GM23248 (cell line): ENCODE results near the gene CASQ2. TPM values are rescaled to one million over a fixed set of nuclear protein-coding genes. Genes with fewer than 3 reads are reported as not detected.

Experiments used
- DNase-seq: peaks from one replicate; pipeline ENCODE4 v3.0.0-alpha.2; 2015
- H2AFZ ChIP-seq: fragments of 200-600 bp; sonication (generic); 2 replicates; pipeline ENCODE4 v1.6.1; 2016; ENCODE audit warnings: antibody characterized with exemption
- H3F3A ChIP-seq: fragments of 200-600 bp; sonication (generic); 2 replicates; pipeline ENCODE4 v1.6.1; 2016; ENCODE audit warnings: mild to moderate bottlenecking, antibody characterized with exemption, mixed run types; ENCODE audit not compliant: insufficient read depth
- H3K27ac ChIP-seq: fragments of 200-600 bp; sonication (generic); 2 replicates; pipeline ENCODE4 v1.5.1; 2016; ENCODE audit warnings: mild to moderate bottlenecking
- H3K27me3 ChIP-seq: fragments of 200-600 bp; sonication (generic); replicated peaks from 2 replicates; pipeline ENCODE4 v1.6.1; 2016; ENCODE audit warnings: mild to moderate bottlenecking; ENCODE audit not compliant: insufficient read depth
- H3K36me3 ChIP-seq: fragments of 200-600 bp; sonication (generic); 2 replicates; pipeline ENCODE4 v1.6.1; 2016; ENCODE audit warnings: low read depth, mild to moderate bottlenecking
- H3K4me1 ChIP-seq: fragments of 200-600 bp; sonication (generic); 2 replicates; pipeline ENCODE4 v1.6.1; 2016; ENCODE audit warnings: mild to moderate bottlenecking; ENCODE audit not compliant: insufficient read depth
- H3K4me2 ChIP-seq: fragments of 200-600 bp; sonication (generic); one replicate; pipeline ENCODE4 v1.6.1; 2016; ENCODE audit warnings: mild to moderate bottlenecking; ENCODE audit not compliant: unreplicated experiment
- H3K4me3 ChIP-seq: fragments of 200-600 bp; sonication (generic); 2 replicates; pipeline ENCODE4 v1.5.1; 2016; ENCODE audit warnings: mild to moderate bottlenecking
- H3K79me2 ChIP-seq: fragments of 200-600 bp; sonication (generic); 2 replicates; pipeline ENCODE4 v1.6.1; 2016; ENCODE audit warnings: mild to moderate bottlenecking; ENCODE audit not compliant: insufficient read depth
- H3K9ac ChIP-seq: fragments of 200-600 bp; sonication (generic); 2 replicates; pipeline ENCODE4 v1.6.1; 2016; ENCODE audit warnings: mild to moderate bottlenecking
- H3K9me2 ChIP-seq: fragments of 200-600 bp; sonication (generic); 2 replicates; pipeline ENCODE4 v1.6.1; 2016; ENCODE audit warnings: mixed run types, mild to moderate bottlenecking, moderate library complexity; ENCODE audit not compliant: insufficient read depth
- H3K9me3 ChIP-seq: fragments of 200-600 bp; sonication (generic); one replicate; pipeline ENCODE4 v1.6.1; 2017; ENCODE audit warnings: low read depth
- H4K20me1 ChIP-seq: fragments of 200-600 bp; sonication (generic); 2 replicates; pipeline ENCODE4 v1.6.0; 2016; ENCODE audit not compliant: insufficient read depth
- EZH2 ChIP-seq: fragments of 200-600 bp; sonication (generic); IDR thresholded peaks from 2 replicates; pipeline ENCODE4 v1.6.1; 2018; ENCODE audit warnings: antibody characterized with exemption, mild to moderate bottlenecking; ENCODE audit not compliant: insufficient read depth, poor library complexity, severe bottlenecking
- EZH2phosphoT487 ChIP-seq: fragments of 200-600 bp; sonication (generic); IDR thresholded peaks from 2 replicates; pipeline ENCODE4 v1.6.1; 2018; ENCODE audit warnings: antibody characterized with exemption, moderate library complexity, mild to moderate bottlenecking, low read depth; ENCODE audit not compliant: insufficient read depth
- WGBS, 2 experiments: methylation state at CpG; one replicate each; pipeline ENCODE4 v1.1.6; 2015 to 2017; ENCODE audit warnings: low lambda C conversion rate in 2 of 2, low coverage in 1 of 2; ENCODE audit errors: missing lambda C conversion rate in 2 of 2; 5-methylcytosine and 5-hydroxymethylcytosine counted together
- in situ Hi-C: fragments of 300-500 bp; cut with MboI; formaldehyde crosslinking; loops from 2 replicates; pipeline ENCODE4 v1.15.0; 2020
- polyA plus RNA-seq: library from polyadenylated mRNA; unstranded; fragments of >200 nt; fragmentation: Nextera tagmentation; extraction: Ambion mirVana; gene quantifications from 2 replicates; pipeline ENCODE4 v1.2.1, GENCODE V29; 2016
- total RNA-seq: library from RNA; depleted of rRNA; stranded (reverse); fragments of >200 nt; shearing (Covaris generic); gene quantifications from 2 replicates; pipeline ENCODE4 v1.2.3, GENCODE V29; 2014

Gene CASQ2
- total and polyA plus RNA-seq, 2 experiments from 2014 or later = not detected

DNA sequence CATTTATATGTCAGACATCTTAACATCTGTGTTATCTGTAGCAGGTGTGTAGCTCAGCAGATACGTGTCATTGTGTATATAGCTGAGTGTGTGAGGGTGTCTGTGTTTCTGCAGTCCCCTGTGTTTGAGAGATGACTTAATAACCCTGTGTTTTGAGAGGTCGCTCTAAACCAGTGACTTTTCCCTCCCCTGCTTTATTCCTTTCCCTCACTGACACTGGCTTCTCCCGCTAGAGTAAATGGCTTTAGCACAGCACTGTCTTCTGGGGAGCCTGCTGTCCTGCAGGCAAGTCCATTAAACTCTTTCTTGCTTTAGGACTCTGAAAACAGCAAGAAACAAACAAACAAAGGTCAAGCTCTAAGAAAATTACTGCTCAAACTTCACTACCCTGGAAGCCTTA, 73.7 kb downstream of the CASQ2 start:
- 99 to 100% methylated on average over 3 of the region's 3 CpGs for WGBS, 2 experiments
- no peaks in the 10 kb centered on the region for H3K27me3 ChIP-seq

GRCh38 chr1:115692224-115692623, 76.3 kb downstream of the CASQ2 start:
- Histone ChIP-seq H3K9me2 (no peaks in the 10 kb centered on the region), H3K9ac (no peak overlapping the region), H3K27ac (no peak overlapping the region), H3K4me1 (no peaks in the 10 kb centered on the region), H4K20me1 (no peaks in the 10 kb centered on the region), H3K36me3 (peaks cover 9% of the 10 kb centered on the region; the same call in 1 of the 2 replicates), H3K4me2 (no peak overlapping the region), H2AFZ (no peak overlapping the region), H3K9me3 (no peaks in the 10 kb centered on the region), H3K4me3 (no peak overlapping the region), H3K79me2 (no peaks in the 10 kb centered on the region), H3K27me3 (no peaks in the 10 kb centered on the region), H3F3A (no peaks in the 10 kb centered on the region)
- DNase-seq = no peak
- 91 to 98% methylated on average over 4 of the region's 4 CpGs for WGBS, 2 experiments
- in situ Hi-C loops = no loop called here
- TF ChIP-seq EZH2 = no peak
- TF ChIP-seq EZH2phosphoT487 = no peak

More for the DNA sequence above, 73.7 kb downstream of the CASQ2 start:
- no peak overlapping the region for H3K9ac ChIP-seq
- H3K79me2 ChIP-seq = no peaks in the 10 kb centered on the region
- H3K4me3 ChIP-seq = no peak overlapping the region
- no peaks in the 10 kb centered on the region for H3K9me2 ChIP-seq
- no peaks in the 10 kb centered on the region for H3F3A ChIP-seq
- no peak overlapping the region for H3K4me2 ChIP-seq
- TF ChIP-seq EZH2phosphoT487 (no peak), EZH2 (no peak)
- no peaks in the 10 kb centered on the region for H3K9me3 ChIP-seq
- no peaks in the 10 kb centered on the region for H3K4me1 ChIP-seq
- H4K20me1 ChIP-seq = no peaks in the 10 kb centered on the region
- in situ Hi-C loops = no loop called here
- 0 out of 2 replicates have a peak, but pooled peaks cover 2% of the 10 kb centered on the region for H3K36me3 ChIP-seq
- DNase-seq = no peak
- H2AFZ ChIP-seq = no peak overlapping the region
- no peak overlapping the region for H3K27ac ChIP-seq

DNA sequence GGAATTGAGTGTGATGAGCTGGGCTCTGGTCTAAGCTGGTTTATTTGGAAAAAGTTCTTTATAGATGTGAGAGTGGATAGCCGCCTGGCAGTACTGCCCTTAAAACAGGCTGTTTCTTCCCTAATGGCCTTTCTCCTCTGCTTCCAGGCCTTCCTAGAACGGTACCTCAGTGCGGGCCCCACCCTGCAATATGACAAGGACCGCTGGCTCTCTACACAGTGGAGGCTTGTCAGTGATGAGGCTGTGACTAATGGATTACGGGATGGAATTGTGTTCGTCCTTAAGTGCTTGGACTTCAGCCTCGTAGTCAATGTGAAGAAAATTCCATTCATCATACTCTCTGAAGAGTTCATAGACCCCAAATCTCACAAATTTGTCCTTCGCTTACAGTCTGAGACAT, 77.5 kb downstream of the CASQ2 start:
- in situ Hi-C loops = no loop called here
- Histone ChIP-seq H3K9ac (no peak overlapping the region), H3K4me3 (no peak overlapping the region), H3K9me3 (no peaks in the 10 kb centered on the region), H3K9me2 (no peaks in the 10 kb centered on the region), H3K79me2 (no peaks in the 10 kb centered on the region), H3F3A (peaks cover 3% of the 10 kb centered on the region; the same call in 1 of the 2 replicates), H3K36me3 (peaks cover 16% of the 10 kb centered on the region; the same call in 1 of the 2 replicates), H3K27ac (no peak overlapping the region), H4K20me1 (no peaks in the 10 kb centered on the region), H3K27me3 (no peaks in the 10 kb centered on the region), H3K4me1 (no peaks in the 10 kb centered on the region), H3K4me2 (no peak overlapping the region), H2AFZ (no peak overlapping the region)
- no peak for TF ChIP-seq EZH2
- WGBS, 2 experiments = 92 to 93% methylated on average over 8 of the region's 8 CpGs
- DNase-seq = no peak

DNA sequence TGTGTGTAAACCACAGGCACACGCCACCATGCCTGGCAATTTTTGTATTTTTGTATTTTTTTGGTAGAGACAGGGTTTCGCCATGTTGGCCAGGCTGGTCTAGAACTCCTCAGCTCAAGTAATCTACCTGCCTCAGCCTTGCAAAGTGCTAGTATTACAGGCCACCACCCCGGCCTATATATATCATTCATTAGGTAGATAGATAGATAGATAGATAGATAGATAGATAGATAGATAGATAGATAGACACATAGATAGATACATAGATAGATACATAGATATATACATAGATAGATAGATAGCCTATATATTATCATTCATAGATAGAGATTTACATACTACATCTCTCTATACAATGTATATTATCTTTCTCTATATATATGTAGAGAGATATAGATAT, 80.8 kb downstream of the CASQ2 start:
- Histone ChIP-seq H3K9ac (no peak overlapping the region), H3K27me3 (no peaks in the 10 kb centered on the region), H3K79me2 (no peaks in the 10 kb centered on the region), H3K4me1 (no peaks in the 10 kb centered on the region), H3K9me2 (no peaks in the 10 kb centered on the region), H3K27ac (no peak overlapping the region), H3K9me3 (no peaks in the 10 kb centered on the region), H4K20me1 (no peaks in the 10 kb centered on the region), H3K4me3 (no peak overlapping the region), H3K36me3 (peaks cover 22% of the 10 kb centered on the region; the same call in 1 of the 2 replicates), H2AFZ (no peak overlapping the region), H3K4me2 (no peak overlapping the region), H3F3A (peaks cover 3% of the 10 kb centered on the region; the same call in 1 of the 2 replicates)
- no peak for DNase-seq
- TF ChIP-seq EZH2 (no peak), EZH2phosphoT487 (no peak)
- 91 to 98% methylated on average over 3 of the region's 3 CpGs for WGBS, 2 experiments
- in situ Hi-C loops = no loop called here
